ENCODE data around the gene PDIA5.

The PDIA5 gene

DNA sequence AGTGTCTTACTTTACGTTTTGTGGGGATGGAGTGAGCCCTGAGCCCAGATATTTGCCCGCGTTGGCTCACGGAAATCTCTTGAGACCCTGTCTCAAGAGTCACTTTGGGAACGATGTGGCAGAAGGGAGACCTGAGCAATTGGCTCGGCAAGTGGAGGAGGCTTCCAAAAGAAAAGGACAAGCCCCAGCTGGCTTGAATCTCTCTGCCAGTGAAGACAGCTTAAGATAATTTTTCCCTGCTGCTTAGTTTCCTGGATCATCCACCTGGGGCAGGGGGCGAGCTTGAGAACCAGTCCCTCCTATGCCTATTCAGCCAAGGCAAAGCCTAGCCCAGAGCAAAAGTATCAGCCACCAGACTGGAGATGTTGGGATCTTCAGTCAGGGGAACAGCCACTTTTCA lies 135.6 kb downstream of the PDIA5 start:
- Histone ChIP-seq H3K4me3 (ENCODE audit: low read length) (peak overlapping the region; percentile 98), H3K4me1 (ENCODE audit: insufficient read depth, low read length) (peaks cover 6% of the 10 kb centered on the region), H3K9ac (ENCODE audit: low read depth, low read length) (peak overlapping the region; percentile 92), H3K9me3 (ENCODE audit: insufficient read depth, low read depth, low read length) (no peaks in the 10 kb centered on the region), H3K36me3 (ENCODE audit: insufficient read depth, low read depth, low read length) (no peaks in the 10 kb centered on the region), H3K27ac (ENCODE audit: low read length) (peak overlapping the region; percentile 79), H3K27me3 (ENCODE audit: insufficient read depth, low read length) (no peaks in the 10 kb centered on the region)

Data from iPS-20b (cell line).